ENCODE data around the gene CCL20.

DNA sequence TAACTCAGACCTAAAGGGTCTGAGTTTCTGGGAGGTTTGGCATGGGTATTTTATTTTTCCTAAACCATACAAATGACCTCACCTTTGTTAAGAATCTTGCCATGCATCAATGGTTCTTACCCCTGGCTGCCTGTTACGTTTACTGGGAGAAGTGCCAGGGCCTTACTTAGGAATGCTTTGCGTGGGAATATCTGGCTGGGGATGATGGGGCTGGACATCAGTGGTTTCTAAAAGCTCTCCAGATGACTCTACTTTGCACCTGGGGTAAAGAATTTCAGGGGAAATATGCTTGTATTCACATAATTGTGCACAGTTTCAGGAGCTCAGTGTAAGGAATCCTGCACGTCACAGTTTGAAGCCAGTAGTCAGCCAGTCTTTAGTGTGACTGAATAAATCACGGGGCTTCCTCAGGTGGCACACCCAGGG, 39.6 kb downstream of the CCL20 start:
- TF ChIP-seq, protein P1, sequence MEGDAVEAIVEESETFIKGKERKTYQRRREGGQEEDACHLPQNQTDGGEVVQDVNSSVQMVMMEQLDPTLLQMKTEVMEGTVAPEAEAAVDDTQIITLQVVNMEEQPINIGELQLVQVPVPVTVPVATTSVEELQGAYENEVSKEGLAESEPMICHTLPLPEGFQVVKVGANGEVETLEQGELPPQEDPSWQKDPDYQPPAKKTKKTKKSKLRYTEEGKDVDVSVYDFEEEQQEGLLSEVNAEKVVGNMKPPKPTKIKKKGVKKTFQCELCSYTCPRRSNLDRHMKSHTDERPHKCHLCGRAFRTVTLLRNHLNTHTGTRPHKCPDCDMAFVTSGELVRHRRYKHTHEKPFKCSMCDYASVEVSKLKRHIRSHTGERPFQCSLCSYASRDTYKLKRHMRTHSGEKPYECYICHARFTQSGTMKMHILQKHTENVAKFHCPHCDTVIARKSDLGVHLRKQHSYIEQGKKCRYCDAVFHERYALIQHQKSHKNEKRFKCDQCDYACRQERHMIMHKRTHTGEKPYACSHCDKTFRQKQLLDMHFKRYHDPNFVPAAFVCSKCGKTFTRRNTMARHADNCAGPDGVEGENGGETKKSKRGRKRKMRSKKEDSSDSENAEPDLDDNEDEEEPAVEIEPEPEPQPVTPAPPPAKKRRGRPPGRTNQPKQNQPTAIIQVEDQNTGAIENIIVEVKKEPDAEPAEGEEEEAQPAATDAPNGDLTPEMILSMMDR (IDR thresholded peaks at IDR 0.05) = no peak
- no peak for TF ChIP-seq POLR2A (IDR thresholded peaks at IDR 0.05)
- TF ChIP-seq POLR2AphosphoS5 (IDR thresholded peaks at IDR 0.05) = no peak
- no peak for TF ChIP-seq EP300 (IDR thresholded peaks at IDR 0.05)
